DOHH2 (cell line): ENCODE measurements around the gene SLC26A1.

Source experiments
- EZH2phosphoT487 ChIP-seq: fragments of 200-600 bp; sonication (generic); IDR thresholded peaks from 2 replicates; pipeline ENCODE4 v1.6.1; 2017; ENCODE audit warnings: borderline replicate concordance, mild to moderate bottlenecking, antibody characterized with exemption, low read length, moderate library complexity, mixed read lengths
- TF ChIP-seq, protein P1 (sequence below): fragments of 200-600 bp; sonication (generic); IDR thresholded peaks from one replicate; pipeline ENCODE4 v1.5.1; 2014; ENCODE audit warnings: antibody characterized with exemption, mild to moderate bottlenecking, low read depth, low read length; ENCODE audit not compliant: poor library complexity, severe bottlenecking

DNA sequence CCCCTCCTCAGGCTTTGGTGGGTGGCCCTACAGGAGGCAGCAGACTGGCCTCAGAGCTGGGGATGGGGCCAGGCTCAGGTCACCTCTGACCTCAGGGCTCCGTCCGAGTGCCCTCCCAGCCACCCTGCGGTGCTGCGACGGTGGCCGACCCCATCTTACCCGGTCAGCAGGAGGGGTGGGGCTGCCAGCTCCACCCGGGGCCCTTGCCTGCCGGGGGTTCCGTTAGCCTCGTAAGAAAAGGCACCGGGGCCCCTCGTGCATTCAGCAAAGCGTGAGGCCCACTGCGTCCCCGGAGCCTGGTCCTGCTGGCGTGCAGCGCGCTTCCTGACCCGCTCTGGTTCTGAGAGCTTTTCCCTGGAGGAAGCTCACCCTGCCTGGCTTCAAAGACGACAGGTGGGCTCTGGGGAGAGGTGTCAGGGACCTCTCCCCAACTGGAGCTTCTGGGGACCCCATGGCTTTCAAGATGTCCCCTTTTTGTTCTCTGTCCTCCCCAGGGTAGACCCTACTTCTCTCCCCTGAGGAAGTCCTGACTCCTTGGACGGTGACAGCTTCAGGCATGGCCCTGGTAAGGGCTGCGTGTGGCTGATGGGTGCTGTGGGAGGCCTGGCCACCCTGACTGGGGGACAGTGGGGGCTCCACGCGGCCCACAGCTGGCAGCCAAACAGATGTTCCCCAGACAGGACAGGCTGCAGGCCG lies 34.2 kb upstream of the SLC26A1 start:
- TF ChIP-seq, protein P1, sequence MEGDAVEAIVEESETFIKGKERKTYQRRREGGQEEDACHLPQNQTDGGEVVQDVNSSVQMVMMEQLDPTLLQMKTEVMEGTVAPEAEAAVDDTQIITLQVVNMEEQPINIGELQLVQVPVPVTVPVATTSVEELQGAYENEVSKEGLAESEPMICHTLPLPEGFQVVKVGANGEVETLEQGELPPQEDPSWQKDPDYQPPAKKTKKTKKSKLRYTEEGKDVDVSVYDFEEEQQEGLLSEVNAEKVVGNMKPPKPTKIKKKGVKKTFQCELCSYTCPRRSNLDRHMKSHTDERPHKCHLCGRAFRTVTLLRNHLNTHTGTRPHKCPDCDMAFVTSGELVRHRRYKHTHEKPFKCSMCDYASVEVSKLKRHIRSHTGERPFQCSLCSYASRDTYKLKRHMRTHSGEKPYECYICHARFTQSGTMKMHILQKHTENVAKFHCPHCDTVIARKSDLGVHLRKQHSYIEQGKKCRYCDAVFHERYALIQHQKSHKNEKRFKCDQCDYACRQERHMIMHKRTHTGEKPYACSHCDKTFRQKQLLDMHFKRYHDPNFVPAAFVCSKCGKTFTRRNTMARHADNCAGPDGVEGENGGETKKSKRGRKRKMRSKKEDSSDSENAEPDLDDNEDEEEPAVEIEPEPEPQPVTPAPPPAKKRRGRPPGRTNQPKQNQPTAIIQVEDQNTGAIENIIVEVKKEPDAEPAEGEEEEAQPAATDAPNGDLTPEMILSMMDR: no peak
- TF ChIP-seq EZH2phosphoT487: no peak
